Inflammatory macrophage (primary cell): ENCODE data around the gene NAV2.
"Not testable (repeated sequence)": the region's sequence is repeated elsewhere in the genome, so short reads cannot be mapped to it uniquely, and the experiment has no call there.

ENCODE experiments used
- DNase-seq, 2 donors: peaks; one replicate each; pipeline ENCODE4 v3.0.0-alpha.2; 2020 to 2022

Gene NAV2

DNA sequence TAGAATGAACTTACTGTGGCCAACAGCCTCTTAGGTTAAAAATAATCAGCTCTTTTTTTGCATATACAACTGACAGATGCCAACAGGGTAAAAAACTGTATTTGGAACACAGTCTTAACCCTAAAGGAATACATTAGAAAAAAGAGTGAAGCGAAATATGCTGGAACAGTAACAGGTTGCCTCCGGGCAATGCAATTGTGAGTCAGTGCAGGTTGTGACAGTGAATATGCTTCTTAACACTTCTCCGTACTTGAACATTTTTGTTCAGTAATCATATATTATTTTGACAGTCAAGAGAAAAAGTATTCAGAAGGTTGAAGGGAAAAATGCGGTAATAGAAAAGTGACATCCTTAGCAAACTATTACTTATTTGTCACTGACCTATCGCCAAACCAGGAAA, 349.1 kb downstream of the NAV2 start:
- no peak for DNase-seq

- DNase-seq = no peak
These were observed 352.3 kb downstream of the NAV2 start for GRCh38 chr11:20064961-20065405.

- DNase-seq = no peak
These were observed 352.8 kb downstream of the NAV2 start for GRCh38 chr11:20065406-20065805.

DNA sequence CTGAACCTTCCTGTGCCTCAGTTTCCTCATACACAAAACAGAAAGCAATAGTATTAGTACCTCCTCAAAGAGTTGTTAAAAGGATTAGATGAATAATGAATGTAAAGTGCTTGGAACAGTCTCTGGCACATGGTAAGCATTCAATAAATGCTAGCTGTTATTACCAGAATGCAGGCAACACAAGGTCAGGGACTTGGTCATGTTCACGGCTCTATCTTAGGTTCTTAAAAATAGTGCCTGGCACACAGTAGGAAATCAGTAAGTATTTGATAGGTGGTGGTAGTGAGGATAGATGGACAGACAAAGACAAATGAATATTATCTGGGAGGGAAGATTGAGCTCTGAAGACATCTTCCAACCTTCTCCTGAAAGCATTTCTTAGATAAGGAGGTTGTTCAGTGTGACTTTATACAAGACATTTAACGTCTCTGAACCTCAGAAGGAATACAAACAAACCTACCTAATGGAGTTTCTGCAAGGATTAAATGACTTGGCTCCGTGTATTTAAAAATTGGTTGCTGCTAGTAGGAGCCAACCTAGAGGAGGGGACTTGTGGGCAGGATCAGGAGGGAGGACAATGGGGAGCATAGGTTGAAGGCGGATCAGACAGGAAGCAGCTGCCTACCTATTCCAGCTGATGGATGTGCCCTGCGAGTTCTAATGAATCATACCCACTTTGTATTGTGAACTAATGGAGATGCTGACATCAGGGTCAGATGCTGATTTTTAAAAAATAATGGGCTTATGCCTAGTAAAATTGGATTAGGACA, 353.6 kb downstream of the NAV2 start:
- DNase-seq = no peak

GRCh38 chr11:20066783-20067156, 354.1 kb downstream of the NAV2 start:
- no peak for DNase-seq

DNA sequence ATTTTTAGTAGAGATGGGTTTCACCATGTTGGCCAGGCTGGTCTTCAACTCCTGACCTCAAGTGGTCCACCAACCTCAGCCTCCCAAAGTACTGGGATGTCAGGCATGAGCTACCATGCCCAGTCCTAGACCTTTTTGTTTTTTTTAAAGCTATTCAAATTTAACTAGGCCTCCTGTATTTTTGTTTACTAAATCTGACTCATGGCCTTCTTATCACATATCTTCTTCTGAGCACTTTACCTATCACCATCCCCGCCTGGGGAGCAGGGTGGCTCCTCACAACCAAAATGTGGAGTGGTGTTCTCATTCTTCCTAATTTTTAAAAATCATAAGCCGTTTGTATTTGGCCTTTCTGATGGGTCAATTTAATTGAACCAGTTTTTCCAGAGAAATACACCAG, 355.0 kb downstream of the NAV2 start:
- no peak for DNase-seq

DNA sequence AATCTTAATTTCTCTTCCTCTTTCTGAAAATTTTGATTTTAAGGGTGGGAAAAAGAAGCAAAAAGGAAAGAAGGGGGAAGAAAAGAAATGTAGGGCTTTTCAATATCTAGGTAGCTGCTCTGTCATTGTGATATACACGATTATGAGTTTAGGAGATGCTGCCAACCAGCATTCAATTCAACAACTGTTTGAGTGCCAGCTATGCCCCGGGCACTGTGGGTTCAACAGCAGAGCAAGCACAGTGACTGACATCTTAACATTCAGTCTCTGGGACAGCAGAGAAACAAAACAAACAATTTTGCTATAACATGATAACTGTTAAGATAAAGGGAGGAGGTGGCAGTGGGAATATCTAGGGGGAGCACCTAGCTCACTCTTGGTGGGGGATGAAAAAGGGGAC, 356.1 kb downstream of the NAV2 start:
- no peak for DNase-seq

DNA sequence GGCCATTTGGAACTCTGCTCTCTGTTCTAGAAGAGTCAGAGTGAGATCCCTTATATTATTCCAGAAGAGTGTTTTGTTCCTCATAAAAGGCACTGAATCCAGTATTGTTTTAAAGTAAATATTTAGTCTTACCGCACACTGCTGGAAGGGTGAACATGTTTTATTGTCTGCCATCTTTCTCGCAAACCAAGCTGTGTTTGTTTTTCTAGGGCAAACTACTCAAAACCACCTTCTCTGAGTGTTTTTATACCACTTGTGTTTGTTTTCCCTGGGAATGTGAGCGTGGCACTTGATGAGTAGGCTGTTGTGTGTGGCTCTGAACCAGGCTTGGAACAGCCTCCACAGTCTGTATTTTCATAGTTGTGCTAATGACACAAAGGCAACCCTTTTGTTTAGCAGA, 357.8 kb downstream of the NAV2 start:
- no peak for DNase-seq

DNA sequence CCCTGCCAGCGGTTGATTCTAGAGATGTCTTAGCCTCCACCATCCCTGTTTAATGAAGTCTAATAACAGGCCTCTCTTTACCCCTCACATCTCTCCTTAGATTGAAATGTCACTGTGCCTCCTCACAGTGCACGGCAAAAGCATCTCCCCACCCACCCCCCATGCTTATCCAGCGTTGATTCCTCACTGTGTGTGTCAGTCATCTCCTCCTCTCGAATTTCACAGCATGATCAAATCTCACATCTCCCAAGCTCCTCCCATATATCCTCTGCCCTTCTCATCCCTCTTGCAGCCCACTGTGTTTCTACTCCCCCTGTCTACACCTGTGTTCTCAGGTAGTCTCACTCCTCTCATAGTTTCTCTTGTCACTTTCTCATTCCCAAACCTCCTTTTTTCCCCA, 363.0 kb downstream of the NAV2 start:
- DNase-seq = no peak

DNA sequence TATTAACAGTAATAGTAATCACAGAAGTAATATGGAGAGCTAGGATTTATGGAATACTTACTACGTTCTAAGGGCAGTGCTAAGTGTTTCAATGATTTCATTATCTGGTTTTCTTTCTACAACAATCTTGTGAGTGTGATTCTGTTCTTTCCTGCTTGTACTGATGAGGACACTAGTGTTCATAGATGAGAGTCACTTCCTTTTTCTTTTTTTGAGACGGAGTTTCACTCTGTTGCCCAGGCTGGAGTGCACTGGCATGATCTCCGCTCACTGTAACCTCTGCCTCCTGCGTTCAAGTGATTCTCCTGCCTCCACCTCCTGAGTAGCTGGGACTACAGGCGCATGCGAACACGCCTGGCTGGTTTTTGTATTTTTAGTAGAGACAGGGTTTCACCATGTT, 366.2 kb downstream of the NAV2 start:
- DNase-seq = no peak

DNA sequence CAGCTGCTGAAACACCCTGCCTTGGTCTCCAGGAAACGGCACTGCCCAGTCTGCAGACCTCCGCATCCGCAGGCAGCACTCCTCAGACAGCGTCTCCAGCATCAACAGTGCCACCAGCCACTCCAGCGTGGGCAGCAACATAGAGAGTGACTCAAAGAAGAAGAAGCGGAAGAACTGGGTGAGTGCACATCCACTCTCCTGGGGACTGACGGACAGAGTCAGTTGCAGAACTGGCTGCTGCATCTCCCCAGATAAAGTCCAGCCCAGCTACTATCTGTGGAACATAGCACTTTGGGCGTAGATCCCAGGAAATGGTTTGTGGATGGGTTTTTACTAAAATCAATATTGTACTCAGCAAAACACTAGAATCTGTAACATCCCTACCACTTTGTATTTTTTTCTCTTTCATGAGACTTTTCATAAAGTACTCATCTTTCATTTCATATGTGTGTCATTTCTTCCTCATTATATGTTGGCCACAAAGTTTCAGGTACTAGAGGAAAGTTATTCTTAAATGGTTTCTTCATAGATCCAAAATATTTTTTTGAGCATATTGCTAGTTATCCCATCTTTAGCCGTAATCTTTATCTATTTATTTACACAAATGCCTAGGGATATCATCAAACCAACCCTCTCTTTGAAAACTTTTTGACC, 367.5 kb downstream of the NAV2 start:
- DNase-seq = no peak

GRCh38 chr11:20081336-20081735, 368.7 kb downstream of the NAV2 start:
- no peak for DNase-seq

DNA sequence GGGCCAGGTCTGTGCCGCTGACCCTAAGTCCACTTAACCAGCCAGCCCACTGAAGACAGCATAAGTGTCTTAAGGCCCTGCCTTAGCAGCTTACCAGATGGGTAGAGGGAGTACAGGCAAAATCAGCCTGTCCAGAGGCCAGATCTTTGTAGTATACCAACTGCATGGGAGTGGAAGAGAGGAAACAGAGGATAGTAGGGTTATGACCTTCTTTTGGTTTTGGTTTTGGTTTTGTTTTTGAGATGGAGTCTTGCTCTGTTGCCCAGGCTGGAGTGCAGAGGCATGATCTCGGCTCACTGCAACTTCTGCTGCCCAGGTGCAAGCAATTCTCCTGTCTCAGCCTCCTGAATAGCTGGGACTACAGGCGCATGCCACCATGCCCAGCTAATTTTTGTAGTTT, 371.2 kb downstream of the NAV2 start:
- DNase-seq = not testable (repeated sequence)

DNA sequence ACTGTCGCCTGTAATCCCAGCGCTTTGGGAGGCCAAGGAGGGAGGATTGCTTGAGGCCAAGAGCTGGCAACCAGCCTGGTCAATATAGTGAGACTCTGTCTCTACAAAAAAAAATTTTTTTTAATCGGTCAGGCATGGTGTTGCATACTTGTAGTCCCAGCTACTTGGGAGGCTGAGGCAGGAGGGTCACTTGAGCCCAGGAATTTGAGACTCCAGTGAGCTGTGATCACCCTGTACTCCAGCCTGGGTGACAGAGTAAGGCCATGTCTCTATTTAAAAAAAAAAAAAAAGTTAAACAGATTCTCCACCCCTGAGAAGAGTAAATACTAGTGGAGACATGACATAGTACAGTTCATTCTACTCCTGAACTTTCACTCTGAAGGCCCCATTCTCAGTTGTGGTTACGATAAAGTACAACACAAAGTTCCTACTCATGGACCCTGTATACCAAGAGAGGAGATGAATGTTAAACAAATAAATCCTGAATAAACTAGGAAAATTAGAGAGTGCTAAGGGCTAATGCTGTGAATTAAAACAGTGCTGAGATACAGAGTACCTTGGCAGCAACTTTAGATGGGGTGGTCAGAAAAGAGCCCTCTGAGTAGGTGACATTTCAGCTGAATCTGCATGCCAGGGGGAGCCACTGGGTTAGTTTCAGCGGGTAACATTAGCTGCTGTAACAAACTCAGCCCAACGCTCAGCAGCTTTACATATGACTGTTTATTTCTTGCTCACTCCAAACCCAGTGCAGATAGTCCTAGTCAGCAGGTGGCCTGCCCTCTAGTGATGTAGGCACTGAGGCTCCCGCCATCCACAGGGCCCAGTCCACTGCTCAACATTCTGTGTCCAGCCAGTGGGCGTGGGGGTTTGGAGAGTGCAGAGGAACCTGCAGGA, 372.5 kb downstream of the NAV2 start:
- no peak for DNase-seq

DNA sequence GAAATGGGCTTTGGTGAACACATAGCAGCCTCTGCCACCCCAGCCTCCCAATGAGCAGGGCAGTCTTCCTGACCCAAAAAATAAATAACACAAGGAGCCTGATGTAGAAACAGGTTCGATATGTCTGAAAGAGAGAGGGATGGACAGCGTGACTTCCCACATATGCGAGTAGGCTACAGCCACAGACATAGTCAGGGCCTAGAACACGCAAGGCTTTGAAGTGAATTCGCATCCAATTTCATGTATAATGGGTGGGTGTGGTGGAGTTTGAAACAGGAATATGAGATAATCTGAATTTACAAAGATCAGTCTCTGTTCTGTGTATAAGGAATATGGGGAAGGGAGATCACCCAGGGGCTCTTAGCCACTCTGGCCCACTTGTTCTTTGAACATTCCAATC, 373.3 kb downstream of the NAV2 start:
- DNase-seq = no peak

- DNase-seq = no peak
These were observed 374.5 kb downstream of the NAV2 start for GRCh38 chr11:20087118-20087521.

DNA sequence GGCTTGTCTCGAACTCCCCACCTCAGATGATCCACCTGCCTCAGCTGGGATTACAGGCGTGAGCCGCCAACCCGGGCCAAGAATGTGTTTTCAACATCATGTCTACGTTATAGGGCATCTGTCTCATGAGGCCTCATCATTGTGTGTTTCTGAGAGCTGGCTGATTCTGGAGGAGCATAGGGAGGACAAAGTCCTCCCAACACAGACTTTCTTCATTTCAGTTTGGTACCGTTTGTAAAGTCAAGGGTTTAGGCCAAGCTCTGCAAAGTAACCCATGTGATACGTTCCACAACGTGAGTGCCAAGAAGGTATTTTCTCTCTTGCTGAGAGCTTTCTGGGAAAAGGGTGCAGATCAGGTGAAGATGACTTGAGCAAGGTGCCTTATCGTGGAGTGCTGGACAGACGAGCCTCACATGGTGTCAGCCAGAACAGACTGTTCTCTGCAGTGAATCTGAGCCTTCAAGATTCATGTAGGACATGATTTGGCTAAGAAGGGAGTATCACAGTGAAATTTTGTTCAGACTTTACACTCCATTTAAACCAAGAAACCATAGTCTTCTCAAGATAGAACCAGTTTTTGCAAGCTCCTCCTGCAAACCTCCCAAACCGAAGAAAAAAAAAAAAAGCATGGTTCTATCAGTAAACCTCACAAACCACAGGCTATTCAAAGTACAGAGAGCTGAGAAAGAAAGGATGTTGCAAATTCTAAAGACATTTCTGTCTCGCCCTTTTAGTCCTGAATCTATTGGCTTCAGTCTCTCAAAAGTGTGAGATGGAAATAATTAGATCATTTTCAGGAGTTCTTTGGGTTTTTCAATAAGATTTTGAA, 376.0 kb downstream of the NAV2 start:
- DNase-seq = no peak

DNA sequence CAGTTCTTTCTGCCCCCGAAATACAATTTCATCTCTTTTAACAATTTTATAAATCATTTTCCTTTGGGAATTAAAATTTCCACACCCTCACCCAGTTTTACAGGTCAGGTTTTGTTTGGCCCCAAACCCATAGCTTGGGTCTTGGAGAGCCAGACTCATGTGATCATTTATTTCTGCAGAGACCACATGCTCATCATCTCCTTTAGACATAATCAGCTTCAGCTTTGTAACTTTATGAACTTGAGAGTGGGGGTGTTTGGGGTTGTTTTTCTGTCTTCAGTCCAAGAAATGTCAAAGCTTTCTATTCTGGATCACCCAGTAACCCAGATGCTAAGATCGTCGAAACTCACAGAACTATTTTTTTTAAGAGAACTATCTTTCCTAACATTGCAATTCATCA, 376.7 kb downstream of the NAV2 start:
- DNase-seq = no peak

DNA sequence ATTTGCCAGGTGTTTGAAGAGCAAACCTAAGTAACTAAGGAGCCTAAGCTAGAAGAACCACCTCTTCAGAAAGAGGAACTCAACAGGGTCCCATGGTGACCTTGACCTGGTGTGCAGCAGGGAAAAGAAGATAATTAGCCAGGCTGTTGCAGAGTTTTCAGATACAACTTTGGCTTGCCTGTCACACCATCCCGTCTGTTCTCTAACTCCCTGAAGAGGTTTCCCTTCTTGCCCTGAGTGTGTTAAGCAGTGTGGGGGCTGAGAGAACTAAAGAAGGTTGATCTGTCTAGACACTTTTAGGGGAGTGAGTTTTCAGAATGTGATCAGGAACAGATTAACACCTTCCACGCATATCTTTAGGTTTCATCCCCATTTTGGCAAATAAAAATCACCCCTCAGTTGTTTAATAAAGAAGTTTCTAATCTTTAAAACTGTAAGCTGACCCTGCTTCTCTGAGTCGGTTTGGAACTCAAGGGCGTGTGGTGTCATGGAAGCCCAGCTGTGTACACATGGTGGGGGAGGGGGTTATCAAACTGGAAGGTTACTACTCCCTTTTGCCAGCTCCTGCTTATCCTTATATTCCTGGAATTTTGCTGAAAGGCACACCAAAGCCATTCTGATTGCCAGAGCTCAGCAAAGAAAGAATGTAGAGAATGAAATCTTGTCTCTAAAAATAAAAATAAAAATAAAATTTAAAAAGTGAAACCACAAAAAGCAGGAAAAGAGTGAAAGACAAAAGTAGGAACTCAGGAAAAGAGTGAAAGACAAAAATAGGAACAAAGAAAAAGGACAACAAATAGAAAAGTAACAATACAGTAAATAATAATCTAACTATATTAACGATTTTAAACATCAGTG, 377.4 kb downstream of the NAV2 start:
- no peak for DNase-seq

- no peak for DNase-seq
These were observed 378.2 kb downstream of the NAV2 start for GRCh38 chr11:20090654-20091374.

DNA sequence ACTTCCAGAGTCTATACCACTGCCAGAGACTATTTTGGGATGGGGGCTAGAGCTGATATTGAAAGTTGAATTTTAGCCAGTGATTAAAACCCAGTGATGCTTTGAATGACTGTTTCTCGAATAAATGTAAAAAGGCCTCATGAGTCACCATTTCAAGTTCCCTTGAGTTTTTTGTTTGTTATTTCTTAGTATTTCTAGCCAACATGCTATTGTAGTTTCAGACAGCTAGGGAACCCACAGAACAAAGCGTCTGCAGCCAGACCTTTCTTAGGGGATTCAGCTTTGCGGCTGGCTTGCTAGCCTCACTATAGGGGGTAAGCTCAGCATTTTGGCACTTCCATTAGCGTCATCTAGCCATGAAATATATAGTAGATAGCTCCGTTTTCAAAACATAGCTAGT, 381.1 kb downstream of the NAV2 start:
- no peak for DNase-seq
